Lung microvascular endothelial cell (primary cell): ENCODE data around the gene CBFA2T2. TPM values are rescaled to one million over a fixed set of nuclear protein-coding genes. Genes with fewer than 3 reads are reported as not detected.
"Not testable (repeated sequence)": the region's sequence is repeated elsewhere in the genome, so short reads cannot be mapped to it uniquely, and the experiment has no call there.

Source experiments
- DNase-seq, 2 donors: peaks; one replicate each; pipeline versions ENCODE4 v3.0.0 to v3.0.0-alpha.2; 2010; ENCODE audit warnings: low read depth in 2 of 2
- total RNA-seq: library from RNA; depleted of rRNA; stranded (reverse); fragments of >200 nt; gene quantifications from 2 replicates; pipeline ENCODE4 v1.2.1, GENCODE V29; 2014

CBFA2T2 gene
- total RNA-seq, 1 donor from 2014 or later: 3.2 TPM

DNA sequence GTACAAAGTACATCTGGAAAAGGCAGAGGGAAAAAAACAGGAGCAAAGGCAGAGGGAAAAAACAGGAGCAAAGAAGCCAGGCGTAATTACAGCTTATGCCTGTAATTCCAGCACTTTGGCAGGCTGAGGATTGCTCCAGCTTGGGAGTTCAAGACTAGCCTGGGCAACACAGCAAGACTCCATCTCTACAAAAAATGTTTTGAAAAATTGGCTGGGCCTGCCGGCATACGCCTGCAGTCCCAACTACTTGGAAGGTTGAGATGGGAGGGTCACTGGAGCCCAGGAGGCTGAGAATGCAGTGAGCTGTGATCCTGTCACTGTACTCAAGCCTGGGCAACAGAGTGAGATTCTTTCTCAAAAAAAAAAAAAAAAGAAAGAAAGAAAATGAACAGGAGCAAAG lies 19.0 kb upstream of the CBFA2T2 start:
- DNase-seq: no peak

DNA sequence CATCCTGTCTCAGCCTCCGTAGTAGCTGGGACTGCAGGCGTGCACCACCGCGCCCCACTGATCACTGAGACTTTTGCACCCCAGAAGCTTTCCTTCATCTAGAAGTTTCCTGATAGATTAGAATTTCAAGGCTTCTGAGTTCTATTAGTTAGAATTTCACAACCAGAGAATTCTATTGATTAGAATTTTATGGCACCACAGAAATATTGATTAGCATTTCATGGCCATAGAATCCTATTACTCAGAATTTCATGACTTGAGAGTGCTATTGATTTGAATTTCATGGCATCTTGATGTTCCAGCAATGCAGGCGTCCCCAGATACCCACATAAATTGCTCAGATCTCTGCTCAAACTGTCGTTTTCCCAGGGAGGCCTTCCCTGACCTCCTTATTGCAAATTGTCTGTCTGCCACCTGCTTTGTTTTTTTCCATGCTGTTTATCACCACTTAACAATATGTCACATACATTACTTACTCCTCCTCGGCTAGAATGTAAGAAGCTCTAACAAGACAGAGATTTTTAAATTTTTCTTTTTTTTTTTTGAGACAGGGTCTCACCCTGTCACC lies 16.9 kb upstream of the CBFA2T2 start:
- DNase-seq: no peak

DNA sequence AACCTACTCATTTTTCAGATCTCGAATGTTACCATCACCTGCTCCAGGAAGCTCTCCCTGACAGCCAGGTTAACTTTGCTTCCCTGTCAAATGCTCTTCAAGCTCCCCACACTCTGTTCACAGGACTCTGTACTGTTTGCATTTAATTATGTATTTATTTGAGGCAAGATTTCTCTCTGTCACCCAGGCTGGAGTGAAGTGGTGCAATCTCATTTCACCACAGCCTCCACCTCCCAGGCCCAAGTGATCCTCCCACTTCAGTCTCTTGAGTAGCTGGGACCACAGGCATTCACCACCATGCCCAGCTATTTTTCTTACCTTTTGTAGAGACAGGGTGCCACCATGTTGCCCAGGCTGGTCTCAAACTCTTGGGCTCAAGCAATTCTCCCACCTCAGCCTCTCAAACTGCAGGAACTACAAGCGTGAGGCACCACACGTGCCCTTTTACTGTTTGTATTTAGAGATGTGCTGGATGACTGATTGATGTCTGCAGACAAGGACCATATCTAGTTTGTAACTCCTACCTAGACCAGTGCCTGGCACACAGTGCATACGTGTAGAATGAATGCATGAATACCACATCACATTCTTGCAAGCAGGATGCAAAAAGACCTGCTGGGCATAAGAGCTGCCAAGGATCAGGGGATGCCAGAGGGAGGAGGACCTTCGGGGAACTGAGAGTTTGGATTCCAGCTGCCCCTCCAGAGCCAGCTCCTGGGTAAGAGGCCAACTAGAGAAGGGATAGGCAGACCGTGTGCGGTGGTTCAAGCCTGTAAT lies 15.6 kb upstream of the CBFA2T2 start:
- no peak for DNase-seq

DNA sequence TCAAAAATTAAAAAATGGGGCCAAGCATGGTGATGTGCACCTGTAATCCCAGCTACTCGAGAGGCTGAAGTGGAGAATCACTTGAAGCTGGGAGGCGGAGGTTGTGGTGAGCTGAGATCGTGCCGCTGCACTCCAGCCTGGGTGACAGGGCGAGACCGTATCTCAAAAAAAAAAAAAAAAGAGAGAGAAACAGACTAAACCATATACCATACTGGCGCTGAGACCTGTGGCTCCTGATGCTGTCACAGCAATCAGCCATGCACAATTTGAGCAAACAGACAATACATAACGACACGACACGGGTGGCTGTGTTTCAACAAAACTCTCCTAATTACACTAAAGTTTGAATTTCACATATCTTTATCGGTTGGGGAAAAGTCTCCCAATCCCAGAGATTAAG lies 14.9 kb upstream of the CBFA2T2 start:
- DNase-seq: no peak

DNA sequence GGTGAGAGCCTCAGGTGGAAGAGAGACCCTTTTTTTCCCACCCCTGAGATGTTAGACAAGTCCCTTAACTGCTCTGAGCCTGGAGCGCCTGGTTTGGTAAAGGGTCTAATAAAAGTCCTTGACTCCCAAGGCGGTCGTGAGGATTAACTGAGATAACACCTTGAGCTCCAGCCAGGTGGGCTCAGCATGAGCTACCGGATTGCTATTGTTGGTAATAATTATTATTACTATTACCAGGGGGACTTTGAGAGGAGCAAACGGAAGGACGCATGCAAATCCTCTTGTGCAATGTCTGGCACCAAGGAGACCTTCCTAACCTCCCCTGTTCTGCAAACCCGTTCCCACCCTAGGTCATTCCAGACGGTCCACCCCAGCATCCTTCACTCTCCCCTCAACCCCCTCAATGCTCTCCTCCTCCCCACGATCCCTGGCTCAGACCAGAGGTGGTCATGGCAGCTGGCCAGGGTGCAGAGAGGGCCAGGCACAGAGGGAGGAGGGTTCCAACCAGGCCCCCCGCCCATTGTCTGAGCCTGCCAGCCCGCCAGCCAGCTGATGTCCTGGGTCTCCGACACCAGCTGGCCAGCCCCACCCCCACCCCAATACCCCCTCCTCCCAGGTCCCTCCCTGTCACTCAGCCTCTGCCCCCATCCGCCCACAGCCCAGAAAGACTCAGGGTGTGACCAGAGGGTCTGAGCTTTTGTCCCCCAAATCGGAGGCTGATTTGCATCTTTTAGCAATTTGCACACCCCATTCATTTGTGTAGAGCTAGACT lies 14.3 kb upstream of the CBFA2T2 start:
- no peak for DNase-seq

DNA sequence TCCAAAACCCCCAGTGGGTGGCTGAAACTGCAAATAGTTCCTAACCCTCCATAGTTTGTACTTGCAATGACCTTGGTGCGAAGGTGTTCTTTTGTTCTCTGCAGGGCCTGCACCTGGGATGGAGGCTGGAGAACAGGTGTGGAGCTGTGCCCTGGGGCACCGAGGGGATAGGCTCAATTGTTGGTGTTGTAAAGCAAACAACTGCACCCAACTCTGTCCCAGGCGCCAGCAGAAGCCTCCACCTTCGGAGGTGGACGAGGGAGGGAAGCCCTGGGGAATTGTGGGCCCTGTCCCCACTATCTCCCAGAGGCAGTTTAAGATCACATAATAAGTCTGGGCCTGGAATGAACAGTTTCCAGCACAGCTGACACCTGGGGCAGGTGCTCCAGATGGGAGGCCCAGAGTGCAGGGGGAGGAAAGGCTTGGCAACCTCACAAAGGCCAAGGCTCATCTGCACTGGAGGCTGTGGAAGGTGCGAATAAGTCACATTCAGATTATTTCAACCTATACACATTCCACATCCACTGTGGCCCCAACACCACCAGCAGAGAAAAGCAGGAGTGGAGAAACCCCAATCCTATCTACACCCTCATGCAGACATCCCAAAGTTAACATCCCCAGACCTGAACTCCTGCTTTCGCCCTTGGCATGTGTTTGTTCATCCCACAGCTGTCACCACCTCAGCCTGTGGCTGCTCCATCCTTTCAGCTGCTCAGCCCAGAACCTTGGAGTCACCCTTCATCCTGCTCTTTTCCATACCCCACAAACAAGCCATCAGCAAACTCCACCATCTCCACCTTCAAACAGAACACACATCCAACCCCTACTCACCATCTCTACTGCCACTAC lies 12.3 kb upstream of the CBFA2T2 start:
- DNase-seq: no peak

DNA sequence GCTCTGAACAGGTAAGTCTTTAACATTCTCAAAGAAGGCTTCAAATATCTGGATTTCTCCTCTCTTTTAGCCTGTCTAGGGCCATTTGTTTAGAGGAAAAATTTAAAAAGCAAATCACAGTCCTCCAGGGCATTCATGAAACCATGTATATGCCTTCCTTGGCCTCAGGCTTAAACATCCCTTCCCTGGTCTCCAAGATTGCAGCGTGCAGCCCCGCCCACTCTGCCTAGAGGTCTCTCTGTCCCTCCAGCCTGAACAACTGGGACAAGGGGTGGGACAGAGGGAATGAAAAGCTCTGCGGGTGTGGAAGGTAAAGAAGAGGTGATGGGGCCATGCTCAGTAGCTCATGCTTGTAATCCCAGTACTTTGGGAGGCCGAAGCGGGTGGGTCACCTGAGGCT lies 9.8 kb upstream of the CBFA2T2 start:
- no peak for DNase-seq

DNA sequence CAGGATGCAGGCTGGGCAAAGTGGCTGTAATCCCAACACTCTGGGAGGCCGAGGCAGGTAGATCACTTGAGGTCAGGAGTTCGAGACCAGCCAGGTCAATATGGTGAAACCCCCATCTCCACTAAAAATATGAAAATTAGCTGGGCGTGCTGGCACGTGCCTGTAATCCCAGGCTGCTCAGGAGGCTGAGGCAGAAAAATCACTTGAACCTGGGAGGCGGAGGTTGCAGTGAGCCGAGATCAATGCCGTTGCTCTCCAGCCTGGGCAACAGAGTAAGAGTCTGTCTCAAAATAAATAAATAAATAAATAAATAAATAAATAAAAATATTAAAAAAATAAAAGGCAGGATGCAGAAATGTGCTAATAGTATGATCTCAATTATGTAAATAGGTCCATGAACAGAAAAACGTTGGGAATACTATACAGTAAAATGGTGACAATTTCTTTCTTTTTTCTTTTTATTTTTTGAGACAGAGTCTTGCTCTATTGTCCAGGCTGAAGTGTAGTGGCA lies 8.4 kb upstream of the CBFA2T2 start:
- DNase-seq: no peak

DNA sequence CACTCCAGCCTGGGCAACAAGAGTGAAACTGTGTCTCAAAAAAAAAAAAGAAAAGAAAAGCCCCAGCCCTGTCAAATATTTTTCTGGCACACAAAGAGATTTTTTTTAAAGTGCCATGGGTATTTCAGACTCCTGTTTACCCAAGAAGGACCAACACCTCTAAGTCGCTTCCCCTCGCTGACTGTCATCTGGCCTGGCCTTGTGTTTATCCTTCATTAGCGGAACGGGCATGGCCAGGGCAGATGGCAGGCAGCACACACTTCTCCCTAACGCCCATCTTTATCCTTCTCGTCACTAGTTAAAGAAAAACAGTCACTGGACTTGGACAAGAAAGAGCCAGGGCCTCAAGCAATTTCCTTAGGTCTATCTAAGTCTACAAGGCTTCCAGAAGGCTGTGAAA lies 7.3 kb upstream of the CBFA2T2 start:
- no peak for DNase-seq

DNA sequence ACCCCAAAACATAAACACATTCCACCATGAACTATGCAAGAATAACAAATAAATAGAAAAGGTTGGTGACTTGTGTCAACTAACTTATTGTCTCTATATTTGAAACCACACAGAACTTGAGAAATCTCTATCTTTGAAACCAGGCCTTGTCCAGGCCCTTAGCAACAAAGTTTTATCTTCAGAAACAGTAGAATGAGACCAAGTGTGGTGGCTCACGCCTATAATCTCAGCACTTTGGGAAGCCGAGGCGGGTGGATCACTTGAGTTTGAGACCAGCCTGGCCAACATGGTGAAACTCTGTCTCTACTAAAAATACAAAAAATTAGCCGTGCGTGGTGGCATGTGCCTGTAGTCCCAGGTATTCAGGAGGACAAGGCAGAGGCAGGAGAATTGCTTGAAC lies 6.7 kb upstream of the CBFA2T2 start:
- DNase-seq: not testable (repeated sequence)

DNA sequence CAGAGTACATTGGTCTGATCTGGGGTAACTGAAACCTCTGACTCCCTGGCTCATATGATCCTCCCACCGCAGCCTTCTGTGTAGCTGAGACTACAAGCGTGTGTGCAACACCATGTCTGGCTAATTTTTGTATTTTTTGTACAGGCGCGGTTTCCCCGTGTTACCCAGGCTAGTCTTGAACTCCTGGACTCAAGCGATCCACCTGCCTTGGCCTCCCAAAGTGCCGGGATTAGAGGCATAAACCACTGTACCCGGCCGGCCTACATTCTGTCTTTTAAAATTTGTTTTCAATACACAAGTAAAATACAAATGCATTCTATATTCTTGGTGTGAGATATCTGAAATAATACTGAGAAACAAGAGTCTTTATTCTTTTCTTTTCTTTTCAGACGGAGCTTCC lies 1.7 kb upstream of the CBFA2T2 start:
- DNase-seq: no peak

DNA sequence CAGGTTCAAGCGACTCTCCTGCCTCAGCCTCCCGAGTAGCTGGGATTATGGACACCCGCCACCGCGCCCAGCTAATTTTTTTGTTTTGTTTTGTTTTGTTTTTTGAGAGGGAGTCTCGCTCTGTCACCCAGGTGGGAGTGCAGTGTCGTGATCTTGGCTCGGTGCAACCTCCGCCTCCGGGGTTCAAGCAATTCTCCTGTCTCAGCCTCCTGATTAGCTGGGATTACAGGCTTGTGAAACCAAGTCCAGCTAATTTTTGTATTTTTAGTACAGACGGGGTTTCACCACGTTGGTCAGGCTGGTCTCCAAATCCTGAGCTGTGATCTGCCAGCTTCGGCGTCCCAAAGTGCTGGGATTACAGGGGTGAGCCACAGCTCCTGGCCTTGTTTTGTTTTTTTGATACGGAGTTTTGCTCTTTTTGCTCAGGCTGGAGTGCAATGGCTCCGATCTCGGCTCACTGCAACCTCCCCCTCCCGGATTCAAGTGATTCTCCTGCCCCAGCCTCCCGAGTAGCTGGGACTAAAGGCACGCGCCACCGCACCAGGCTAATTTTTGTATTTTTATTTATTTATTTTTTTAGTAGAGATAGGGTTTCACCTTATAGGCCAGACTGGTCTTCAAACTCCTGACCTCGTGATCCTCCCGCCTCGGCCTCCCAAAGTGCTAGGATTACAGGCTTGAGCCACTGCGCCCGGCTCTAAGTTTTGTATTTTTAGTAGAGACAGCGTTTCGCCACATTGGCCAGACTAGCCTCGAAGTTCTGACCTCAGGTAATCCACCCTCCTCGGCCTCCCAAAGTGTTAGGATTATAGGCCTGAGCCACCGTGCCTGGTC lies 1.0 kb upstream of the CBFA2T2 start:
- not testable (repeated sequence) for DNase-seq

DNA sequence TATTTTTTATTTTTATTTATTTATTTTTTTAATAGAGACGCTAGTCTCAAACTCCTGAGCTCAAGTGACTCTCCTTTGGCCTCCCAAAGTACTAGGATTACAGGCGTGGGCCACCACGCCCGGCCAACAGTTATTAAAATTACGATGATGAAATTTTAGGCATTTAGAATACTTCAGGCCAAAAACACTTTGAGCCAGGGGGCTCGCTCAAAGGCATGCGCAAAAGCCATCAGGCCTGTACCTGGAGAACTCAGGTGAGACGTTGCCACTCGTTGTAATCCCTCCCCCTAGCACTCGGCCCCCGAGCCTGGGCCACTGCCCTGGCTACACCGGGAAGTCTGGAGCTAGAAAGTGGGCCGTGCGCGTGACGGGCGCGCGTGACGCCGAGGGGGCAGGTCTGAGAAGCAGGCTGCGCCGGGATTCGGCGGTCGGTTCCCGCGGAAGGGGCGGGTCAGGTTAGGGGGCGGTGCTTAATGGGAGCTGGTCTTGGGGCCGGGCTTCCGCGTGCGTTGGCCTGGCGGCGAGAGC lies 337 bp upstream of the CBFA2T2 start:
- DNase-seq: peak; percentile 99 to 100

DNA sequence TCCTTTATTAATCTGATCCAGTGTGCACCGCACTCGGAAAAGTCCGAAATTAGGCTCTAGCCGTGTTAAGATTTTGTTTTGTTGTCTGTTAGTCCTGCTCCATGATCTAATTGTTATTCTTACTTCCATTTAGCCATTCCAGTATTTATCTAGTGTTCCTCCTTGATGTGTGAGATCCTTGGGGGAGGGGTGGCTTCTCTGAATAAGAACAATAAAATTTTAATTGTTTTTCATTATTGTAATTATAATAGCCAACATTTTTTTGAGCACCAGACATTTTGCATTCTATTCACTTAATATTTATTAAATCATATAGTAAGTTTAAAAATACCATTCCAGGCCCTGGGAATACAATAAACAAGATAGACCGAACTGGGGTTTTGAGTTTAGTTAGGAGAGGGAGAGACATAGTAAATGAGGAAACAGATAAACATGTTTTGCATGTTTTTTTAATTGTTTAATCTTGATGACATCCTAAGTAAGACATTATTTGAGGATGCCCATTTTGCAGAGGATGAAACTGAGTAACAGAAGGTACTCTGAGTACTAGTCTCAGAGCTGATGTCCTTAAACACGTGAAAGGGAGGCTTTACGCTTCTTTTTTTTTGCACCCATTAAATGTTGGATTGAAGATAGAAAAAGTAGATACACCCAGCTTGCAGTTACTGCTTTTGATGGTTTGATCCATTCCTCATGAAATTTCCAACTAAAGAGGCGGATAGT lies 1.2 kb downstream of the CBFA2T2 start:
- peak in 1 of 2 donors; percentile 30 for DNase-seq

DNA sequence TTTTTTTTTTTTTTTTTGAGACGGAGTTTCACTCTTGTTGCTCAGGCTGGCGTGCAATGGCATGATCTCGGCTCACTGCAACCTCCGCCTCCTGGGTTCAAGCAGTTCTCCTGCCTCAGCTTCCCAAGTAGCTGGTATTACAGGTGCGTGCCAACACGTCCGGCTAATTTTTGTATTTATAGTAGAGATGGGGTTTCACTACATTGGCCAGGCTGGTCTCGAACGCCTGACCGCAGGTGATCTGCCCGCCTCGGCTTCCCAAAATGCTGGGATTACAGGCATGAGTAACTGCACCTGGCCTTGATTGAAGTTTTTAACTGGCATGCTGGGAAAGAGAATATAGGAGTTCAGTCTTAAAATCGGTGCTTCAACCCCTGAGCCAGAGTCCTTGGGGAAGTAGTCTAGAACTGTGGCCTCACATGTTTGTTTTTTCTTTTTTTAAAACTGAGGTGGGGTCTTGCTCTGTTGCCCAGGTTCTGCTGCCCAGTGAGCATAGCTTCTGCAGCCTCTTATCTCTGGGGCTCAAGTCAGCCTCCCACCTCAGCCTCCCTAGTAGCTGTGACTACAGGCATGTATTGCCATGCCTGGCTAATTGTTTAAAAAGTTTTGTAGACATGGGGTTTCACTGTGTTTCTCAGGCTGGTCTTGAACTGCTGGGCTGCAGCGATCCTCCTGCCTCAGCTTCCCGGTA lies 3.3 kb downstream of the CBFA2T2 start:
- no peak for DNase-seq

DNA sequence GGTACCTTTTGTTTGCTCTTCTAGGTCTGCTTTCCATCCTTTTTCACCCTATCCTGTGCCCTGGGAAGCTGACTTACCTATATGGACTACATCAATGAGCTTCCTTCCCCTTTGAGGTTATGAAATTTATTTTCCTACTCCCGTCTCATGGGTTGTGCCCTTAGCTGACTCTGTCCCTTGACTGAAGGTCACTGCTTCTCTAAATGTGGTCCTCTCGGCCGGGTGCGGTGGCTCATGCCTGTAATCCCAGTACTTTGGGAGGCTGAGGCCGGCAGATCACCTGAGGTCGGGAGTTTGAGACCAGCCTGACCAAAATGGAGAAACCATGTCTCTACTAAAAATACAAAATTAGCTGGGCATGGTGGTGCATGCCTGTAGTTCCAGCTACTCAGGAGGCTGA lies 6.9 kb downstream of the CBFA2T2 start:
- DNase-seq: not testable (repeated sequence)

DNA sequence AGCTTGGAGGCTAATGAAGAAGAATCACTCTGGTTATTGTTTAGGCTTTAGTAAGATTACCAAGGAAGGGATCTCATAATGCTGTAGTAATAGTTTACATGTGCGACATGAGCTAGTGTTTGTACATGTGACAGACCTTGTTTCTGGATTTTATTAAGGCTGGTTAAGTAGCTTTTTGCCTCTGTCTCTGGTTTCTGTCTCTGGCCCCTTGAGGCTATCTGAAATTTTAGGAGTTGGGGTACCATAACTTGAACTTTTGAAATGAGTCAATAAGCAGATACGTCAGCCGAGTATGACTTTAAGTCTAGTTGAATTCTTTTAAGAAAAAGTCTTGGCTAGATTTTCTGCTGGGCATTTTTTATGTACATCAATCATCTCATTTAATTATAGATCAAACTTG lies 9.5 kb downstream of the CBFA2T2 start:
- no peak for DNase-seq

DNA sequence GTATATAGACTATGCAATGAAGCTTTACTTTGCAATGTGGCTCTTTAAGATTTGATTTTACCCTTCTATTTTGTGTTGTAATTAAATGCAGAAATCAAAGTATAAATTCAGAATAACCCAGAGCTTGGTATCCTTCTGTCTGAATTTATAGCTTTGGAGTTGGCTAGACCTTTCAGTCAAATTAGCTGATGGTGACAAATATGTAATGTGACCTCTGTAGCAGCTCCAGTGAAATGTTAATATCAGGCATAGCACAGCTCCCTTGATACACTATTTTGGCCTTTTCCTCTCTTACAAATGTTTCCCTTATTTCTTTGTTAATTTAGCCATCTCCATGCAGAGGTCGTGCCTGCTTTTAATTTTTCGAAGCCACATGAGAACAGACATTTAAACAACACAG lies 11.1 kb downstream of the CBFA2T2 start:
- no peak for DNase-seq

DNA sequence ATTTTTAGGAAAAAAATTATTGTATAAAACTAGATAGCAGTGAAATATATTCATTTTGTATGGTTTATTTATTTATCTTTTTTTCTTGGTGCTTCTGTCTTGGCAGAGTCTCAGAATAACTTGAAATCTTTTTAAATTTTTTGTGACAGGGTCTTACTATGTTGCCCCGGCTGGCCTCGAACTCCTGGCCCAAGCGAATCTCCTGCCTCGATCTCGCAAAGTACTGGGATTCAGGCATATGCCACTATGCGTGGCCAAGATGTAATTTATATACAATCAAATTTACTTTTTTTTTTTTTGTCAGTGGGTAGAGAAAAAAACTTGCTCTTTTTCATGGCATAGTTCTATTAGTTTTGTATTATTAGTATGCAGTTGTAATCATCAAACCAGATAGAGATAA lies 13.7 kb downstream of the CBFA2T2 start:
- DNase-seq: no peak
